Measurements from ENCODE around the gene NLRP12.

DNA sequence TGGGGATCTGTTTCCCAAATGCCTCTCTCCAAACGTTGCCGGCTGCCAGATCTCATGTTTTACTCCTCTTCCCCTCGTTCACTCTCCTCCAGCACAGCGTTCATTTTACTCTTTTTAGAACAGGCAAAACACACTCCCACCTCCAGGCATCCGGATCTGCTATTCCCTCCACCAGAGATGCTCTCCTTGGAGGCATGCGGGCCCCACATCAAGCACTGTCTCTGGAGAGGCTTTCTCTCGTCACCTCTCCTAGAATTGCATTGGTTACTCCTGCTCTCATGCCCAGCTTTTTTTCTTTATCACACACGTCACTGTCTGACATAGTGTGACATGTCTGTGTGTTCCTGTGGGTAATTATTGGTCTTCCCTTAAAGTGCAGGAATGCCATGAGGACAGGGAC lies 23.4 kb upstream of the NLRP12 start:
- TF ChIP-seq POLR2A (IDR thresholded peaks at IDR 0.05; ENCODE audit: low read length) (no peak), GATA1 (IDR thresholded peaks at IDR 0.05; ENCODE audit: low read depth, low read length) (no peak)

Data from erythroblast (primary cell).